ENCODE results near the gene WNT10A.

WNT10A gene

DNA sequence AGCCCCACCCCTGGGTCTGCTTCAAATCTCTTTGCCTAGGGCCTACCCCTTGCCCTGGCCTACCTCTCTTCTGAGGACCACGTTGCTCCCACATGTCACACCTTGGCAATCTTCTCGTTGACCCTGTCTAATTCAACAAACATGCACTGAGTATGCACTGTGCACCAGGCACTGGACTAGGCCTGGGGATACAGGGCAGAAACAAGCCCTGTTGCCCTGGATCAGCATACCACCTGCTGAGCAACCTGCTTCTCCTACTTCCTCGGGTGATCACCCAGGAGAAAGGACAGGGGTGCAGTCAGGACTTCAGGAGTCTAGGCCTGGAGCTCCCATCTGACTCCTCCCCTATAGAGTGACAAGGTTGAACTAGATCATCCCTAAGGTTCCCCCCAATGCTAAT is 9.7 kb downstream of the WNT10A start:
- no peak overlapping the region for H3K27ac ChIP-seq (ENCODE audit: low read length)
- no peak overlapping the region for H3K9ac ChIP-seq (ENCODE audit: low read depth, low read length)
- H3K9me3 ChIP-seq (ENCODE audit: insufficient read depth, low read depth, low read length), result peaks cover 9% of the 10 kb centered on the region; the same call in 1 of the 2 replicates
- peaks cover 99% of the 10 kb centered on the region for H3K27me3 ChIP-seq (ENCODE audit: insufficient read depth, low read length)
- H3K4me1 ChIP-seq (ENCODE audit: insufficient read depth, low read length), result peaks cover 3% of the 10 kb centered on the region
- H3K36me3 ChIP-seq (ENCODE audit: insufficient read depth, low read depth, low read length), result no peaks in the 10 kb centered on the region
- H3K4me3 ChIP-seq (ENCODE audit: low read length), result no peak overlapping the region

DNA sequence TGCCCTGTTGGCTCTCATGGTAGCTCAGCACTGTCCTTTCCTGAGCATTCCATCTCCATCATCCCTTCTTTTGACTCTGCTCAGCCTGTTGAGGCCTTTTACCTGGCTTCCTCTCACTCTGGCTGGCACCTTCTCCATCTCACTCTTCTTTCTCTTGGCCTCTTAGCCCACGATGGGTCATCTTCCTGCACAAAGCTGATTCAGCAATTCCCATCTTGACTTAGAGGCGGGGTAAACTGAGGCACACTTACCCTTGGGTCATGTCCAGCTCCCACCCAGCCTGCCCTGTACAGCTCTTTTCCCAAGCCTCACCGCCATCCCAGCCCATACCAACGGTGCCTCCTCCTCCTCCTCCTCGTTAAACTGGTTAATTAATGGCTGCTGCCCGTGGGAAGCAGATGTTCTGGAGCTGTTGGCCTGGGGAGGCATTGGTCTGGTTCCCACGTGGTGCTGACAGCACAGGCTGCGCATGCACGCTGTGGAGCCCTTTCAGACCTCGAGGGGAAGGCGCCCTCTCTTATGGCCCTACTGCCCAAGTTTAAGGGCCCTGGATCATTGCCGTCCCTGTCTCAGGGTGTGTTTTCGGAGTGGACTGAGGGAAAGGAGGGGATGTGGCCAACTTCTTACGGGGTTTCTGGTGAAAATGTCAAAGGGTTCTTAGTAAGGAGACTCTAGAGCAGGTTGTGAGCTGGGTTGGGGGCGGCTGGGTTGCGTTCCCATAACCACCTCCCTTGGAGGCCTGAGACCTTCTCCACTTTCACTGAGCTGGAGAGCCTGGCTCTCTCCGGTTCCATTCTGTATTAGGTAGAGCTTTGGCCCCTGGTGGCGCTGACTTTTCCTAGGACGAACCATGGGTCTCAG is 10.9 kb downstream of the WNT10A start:
- H3K27ac ChIP-seq (ENCODE audit: low read length), result no peak overlapping the region
- peaks cover 9% of the 10 kb centered on the region; the same call in 1 of the 2 replicates for H3K9me3 ChIP-seq (ENCODE audit: insufficient read depth, low read depth, low read length)
- no peak overlapping the region for H3K4me3 ChIP-seq (ENCODE audit: low read length)
- H3K27me3 ChIP-seq (ENCODE audit: insufficient read depth, low read length), result peaks cover 100% of the 10 kb centered on the region
- no peaks in the 10 kb centered on the region for H3K36me3 ChIP-seq (ENCODE audit: insufficient read depth, low read depth, low read length)
- peaks cover 7% of the 10 kb centered on the region for H3K4me1 ChIP-seq (ENCODE audit: insufficient read depth, low read length)
- no peak overlapping the region for H3K9ac ChIP-seq (ENCODE audit: low read depth, low read length)

DNA sequence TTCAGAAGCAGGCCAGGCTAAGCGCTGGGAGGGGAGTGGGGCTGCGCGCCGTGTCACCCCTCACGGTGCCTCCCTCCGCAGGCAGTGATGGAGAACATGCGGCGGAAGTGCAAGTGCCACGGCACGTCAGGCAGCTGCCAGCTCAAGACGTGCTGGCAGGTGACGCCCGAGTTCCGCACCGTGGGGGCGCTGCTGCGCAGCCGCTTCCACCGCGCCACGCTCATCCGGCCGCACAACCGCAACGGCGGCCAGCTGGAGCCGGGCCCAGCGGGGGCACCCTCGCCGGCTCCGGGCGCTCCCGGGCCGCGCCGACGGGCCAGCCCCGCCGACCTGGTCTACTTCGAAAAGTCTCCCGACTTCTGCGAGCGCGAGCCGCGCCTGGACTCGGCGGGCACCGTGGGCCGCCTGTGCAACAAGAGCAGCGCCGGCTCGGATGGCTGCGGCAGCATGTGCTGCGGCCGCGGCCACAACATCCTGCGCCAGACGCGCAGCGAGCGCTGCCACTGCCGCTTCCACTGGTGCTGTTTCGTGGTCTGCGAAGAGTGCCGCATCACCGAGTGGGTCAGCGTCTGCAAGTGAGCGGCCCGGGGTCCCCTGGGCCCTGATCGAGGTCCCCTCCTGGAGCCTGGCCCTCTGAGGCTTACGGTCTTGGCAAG is 12.2 kb downstream of the WNT10A start:
- Histone ChIP-seq H3K36me3 (ENCODE audit: insufficient read depth, low read depth, low read length) (no peaks in the 10 kb centered on the region), H3K9me3 (ENCODE audit: insufficient read depth, low read depth, low read length) (peaks cover 9% of the 10 kb centered on the region; the same call in 1 of the 2 replicates), H3K27ac (ENCODE audit: low read length) (no peak overlapping the region), H3K9ac (ENCODE audit: low read depth, low read length) (no peak overlapping the region), H3K4me1 (ENCODE audit: insufficient read depth, low read length) (peaks cover 9% of the 10 kb centered on the region), H3K27me3 (ENCODE audit: insufficient read depth, low read length) (peaks cover 100% of the 10 kb centered on the region), H3K4me3 (ENCODE audit: low read length) (peak overlapping the region; percentile 50; the same call in 1 of the 2 replicates)

- H3K4me1 ChIP-seq (ENCODE audit: insufficient read depth, low read length), result peaks cover 9% of the 10 kb centered on the region
- H3K27me3 ChIP-seq (ENCODE audit: insufficient read depth, low read length), result peaks cover 100% of the 10 kb centered on the region
- no peak overlapping the region for H3K9ac ChIP-seq (ENCODE audit: low read depth, low read length)
- H3K27ac ChIP-seq (ENCODE audit: low read length), result no peak overlapping the region
- peak overlapping the region; percentile 50; the same call in 1 of the 2 replicates for H3K4me3 ChIP-seq (ENCODE audit: low read length)
- H3K36me3 ChIP-seq (ENCODE audit: insufficient read depth, low read depth, low read length), result no peaks in the 10 kb centered on the region
- H3K9me3 ChIP-seq (ENCODE audit: insufficient read depth, low read depth, low read length), result peaks cover 9% of the 10 kb centered on the region; the same call in 1 of the 2 replicates
These were observed 12.9 kb downstream of the WNT10A start for GRCh38 chr2:218893349-218894150.

DNA sequence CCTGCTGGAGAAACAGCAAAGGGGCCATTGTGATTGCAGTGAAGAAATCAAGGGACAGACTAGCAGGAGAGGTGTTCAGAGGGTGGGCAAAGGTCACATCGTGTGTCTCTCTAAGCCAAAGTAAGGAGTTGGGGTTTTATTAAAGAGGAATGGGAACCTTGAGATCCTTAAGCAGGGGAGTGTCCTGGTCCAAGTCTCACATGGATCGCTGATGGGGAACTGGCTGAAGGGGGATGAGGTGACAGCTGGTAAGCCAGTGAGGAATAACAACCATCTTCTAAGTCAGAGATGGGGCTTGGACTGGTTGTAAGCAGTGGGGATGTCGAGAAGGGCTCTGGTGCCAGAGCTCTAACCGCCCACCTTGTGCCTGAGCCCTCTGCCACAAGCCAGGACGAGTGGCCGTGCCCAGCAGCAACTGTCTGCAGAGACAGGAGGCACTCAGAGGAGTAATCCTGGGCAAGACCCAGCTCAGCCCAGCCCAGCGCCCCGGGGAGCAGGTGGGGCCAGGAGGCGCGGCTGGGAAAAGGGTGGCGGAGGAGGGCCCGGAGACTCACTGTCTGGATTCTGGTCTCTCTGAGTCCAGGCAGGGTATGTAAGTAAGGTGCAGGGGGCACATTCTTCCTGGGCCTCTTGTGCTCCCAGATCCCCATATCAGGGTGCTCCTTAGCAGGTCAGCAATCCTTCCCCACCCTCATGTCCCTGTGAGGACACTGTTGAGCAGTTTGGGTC is 13.7 kb downstream of the WNT10A start:
- Histone ChIP-seq H3K36me3 (ENCODE audit: insufficient read depth, low read depth, low read length) (no peaks in the 10 kb centered on the region), H3K4me1 (ENCODE audit: insufficient read depth, low read length) (peaks cover 9% of the 10 kb centered on the region), H3K27me3 (ENCODE audit: insufficient read depth, low read length) (peaks cover 100% of the 10 kb centered on the region), H3K27ac (ENCODE audit: low read length) (no peak overlapping the region), H3K9me3 (ENCODE audit: insufficient read depth, low read depth, low read length) (peaks cover 9% of the 10 kb centered on the region; the same call in 1 of the 2 replicates), H3K4me3 (ENCODE audit: low read length) (no peak overlapping the region), H3K9ac (ENCODE audit: low read depth, low read length) (no peak overlapping the region)

- no peaks in the 10 kb centered on the region for H3K36me3 ChIP-seq (ENCODE audit: insufficient read depth, low read depth, low read length)
- peaks cover 9% of the 10 kb centered on the region; the same call in 1 of the 2 replicates for H3K9me3 ChIP-seq (ENCODE audit: insufficient read depth, low read depth, low read length)
- H3K9ac ChIP-seq (ENCODE audit: low read depth, low read length), result no peak overlapping the region
- H3K4me3 ChIP-seq (ENCODE audit: low read length), result no peak overlapping the region
- no peak overlapping the region for H3K27ac ChIP-seq (ENCODE audit: low read length)
- peaks cover 9% of the 10 kb centered on the region for H3K4me1 ChIP-seq (ENCODE audit: insufficient read depth, low read length)
- H3K27me3 ChIP-seq (ENCODE audit: insufficient read depth, low read length), result peaks cover 100% of the 10 kb centered on the region
These were observed 14.2 kb downstream of the WNT10A start for GRCh38 chr2:218894880-218895157.

DNA sequence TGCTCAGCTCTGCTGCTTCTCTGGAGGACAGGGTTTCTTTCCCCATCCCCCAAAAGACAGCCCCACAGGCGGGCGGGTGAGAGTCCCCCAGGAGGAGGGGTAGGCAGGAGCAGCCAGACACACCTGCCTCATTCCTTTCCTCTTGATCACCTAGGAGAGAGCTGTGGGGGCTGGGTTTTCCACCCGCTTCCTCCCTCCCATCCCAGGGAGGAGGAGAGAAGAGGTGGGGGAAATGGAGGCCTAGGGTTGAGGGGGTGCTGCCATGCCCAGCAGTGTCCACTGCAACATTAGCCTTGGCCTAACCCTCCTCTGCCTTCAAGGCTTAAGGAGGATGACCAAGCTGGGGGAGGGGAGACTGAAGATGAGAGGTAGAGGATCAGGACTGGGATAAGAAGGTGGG is 14.7 kb downstream of the WNT10A start:
- no peak overlapping the region for H3K27ac ChIP-seq (ENCODE audit: low read length)
- peaks cover 100% of the 10 kb centered on the region for H3K27me3 ChIP-seq (ENCODE audit: insufficient read depth, low read length)
- no peaks in the 10 kb centered on the region for H3K36me3 ChIP-seq (ENCODE audit: insufficient read depth, low read depth, low read length)
- H3K9ac ChIP-seq (ENCODE audit: low read depth, low read length), result no peak overlapping the region
- H3K4me3 ChIP-seq (ENCODE audit: low read length), result no peak overlapping the region
- peaks cover 9% of the 10 kb centered on the region for H3K4me1 ChIP-seq (ENCODE audit: insufficient read depth, low read length)
- H3K9me3 ChIP-seq (ENCODE audit: insufficient read depth, low read depth, low read length), result peaks cover 9% of the 10 kb centered on the region; the same call in 1 of the 2 replicates

DNA sequence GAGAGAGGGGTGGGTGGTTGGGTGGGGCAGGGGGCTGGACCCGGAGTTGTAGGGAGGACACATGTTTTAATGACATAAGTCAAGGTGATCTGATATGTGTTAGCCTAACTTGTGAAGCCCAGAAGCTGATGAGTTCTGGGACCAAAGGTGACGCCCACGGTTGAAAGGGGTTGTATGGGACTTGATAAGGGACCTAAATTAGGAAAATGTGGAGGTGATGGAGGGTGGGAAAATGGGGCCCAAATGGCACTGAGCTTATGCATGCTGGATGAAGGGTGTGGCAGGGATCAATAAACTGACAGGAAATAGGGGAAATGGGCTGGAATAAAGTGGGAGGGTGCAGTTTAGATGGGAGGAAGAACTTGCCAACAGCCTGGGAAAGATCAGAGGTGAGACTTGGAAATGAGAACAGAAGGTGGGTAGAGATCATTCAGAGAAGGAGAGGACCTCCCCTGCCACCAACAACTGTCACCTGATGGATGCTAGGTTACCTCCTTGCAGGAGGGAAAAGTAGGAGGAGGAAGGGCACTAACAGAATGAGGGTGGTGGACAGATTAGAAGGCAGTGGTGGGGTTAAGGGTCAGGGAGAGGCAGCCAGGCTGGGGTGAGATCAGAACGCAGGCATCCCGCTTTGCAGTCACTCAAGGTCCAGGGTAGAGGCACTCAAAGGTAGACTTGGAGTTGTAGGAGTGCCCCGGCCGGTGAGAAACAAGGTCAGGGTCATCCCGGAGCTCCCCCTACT is 15.3 kb downstream of the WNT10A start:
- H3K9ac ChIP-seq (ENCODE audit: low read depth, low read length), result no peak overlapping the region
- H3K9me3 ChIP-seq (ENCODE audit: insufficient read depth, low read depth, low read length), result peaks cover 9% of the 10 kb centered on the region; the same call in 1 of the 2 replicates
- H3K36me3 ChIP-seq (ENCODE audit: insufficient read depth, low read depth, low read length), result no peaks in the 10 kb centered on the region
- H3K27ac ChIP-seq (ENCODE audit: low read length), result no peak overlapping the region
- H3K4me3 ChIP-seq (ENCODE audit: low read length), result no peak overlapping the region
- H3K4me1 ChIP-seq (ENCODE audit: insufficient read depth, low read length), result peaks cover 9% of the 10 kb centered on the region
- peaks cover 100% of the 10 kb centered on the region for H3K27me3 ChIP-seq (ENCODE audit: insufficient read depth, low read length)

GRCh38 chr2:218896501-218897393 is 16.1 kb downstream of the WNT10A start:
- peaks cover 100% of the 10 kb centered on the region for H3K27me3 ChIP-seq (ENCODE audit: insufficient read depth, low read length)
- H3K4me1 ChIP-seq (ENCODE audit: insufficient read depth, low read length), result peaks cover 9% of the 10 kb centered on the region
- H3K27ac ChIP-seq (ENCODE audit: low read length), result no peak overlapping the region
- no peaks in the 10 kb centered on the region for H3K36me3 ChIP-seq (ENCODE audit: insufficient read depth, low read depth, low read length)
- no peak overlapping the region for H3K9ac ChIP-seq (ENCODE audit: low read depth, low read length)
- peak overlapping the region; percentile 35; the same call in 1 of the 2 replicates for H3K4me3 ChIP-seq (ENCODE audit: low read length)
- peaks cover 9% of the 10 kb centered on the region; the same call in 1 of the 2 replicates for H3K9me3 ChIP-seq (ENCODE audit: insufficient read depth, low read depth, low read length)

Data from iPS-20b (cell line).